GM21576 (cell line): ENCODE data around the gene GNAL.
"Not testable (repeated sequence)": the region's sequence is repeated elsewhere in the genome, so short reads cannot be mapped to it uniquely, and the experiment has no call there.

Experiments used
- ATAC-seq: cut with Tn5 transposase; IDR thresholded peaks from one replicate; pipeline ENCODE4 v1.9.1; 2021; ENCODE audit warnings: mild to moderate bottlenecking, moderate library complexity; ENCODE audit not compliant: unreplicated experiment

GNAL gene

DNA sequence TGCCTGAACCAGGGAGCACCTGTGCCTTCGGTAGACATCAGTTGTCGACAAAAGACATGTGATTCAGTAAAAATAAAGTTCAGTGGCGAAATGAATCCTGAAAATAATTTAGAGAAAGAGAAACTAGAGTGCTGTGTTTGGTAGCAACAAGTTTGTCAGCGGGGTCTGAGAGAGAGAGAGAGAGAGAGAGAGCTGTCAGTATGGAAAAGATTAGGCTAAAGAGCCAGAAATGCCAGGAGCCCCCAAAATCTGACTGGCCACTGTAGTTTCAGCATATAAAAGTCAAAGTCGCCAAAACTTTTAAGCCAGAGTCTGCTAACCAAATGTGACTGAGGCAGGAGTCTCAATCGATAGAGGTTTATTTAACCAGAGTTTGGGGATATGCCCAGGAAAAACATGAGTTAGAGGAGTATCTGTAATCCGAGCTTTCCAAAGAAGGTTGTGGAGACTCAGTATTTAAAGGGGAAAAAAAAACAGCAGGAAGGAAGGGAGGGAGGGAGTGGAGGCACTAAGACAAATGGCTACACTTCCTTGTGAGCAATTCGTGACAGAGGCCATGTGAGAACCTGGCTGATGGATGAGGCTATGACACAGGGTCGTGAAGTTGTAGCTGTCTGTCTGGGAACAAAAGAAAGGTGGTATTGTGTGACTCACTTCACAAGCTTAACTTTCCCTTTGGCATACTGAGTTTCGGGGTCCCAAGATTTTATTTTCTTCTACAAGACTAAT is 20.5 kb upstream of the GNAL start:
- ATAC-seq = no peak

DNA sequence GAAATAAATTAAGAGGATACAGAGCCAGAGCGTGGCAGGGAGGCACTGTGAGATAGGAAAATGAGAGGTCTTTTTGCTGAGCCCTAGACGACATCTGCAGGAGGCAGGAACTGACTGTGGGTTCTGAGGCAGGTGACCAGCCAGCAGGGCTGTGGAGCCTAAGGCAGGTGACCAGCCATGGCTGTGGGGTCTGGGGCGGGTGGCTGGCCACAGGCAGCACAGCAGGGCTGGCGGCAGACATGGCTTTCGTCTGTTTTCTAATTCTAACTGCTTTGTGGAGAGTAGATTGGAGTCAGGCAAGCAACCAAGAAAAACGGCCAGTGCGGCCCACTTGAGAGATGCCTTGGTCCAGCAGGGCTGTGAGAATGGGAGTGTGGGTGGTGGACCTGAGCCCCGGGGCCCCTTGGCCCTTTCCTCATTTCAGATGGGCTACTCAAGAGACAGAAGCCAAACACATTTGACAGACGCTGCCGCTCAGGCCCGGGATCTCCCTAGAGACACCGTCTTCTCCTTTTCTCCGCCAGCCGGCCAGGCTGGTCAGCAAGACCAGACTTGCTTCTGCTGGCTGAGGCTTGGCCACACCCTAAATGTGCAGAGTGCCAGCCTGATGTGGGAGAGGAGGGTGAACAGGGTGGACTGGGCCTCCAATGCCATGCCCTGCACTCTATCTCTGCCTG is 19.7 kb upstream of the GNAL start:
- no peak for ATAC-seq

DNA sequence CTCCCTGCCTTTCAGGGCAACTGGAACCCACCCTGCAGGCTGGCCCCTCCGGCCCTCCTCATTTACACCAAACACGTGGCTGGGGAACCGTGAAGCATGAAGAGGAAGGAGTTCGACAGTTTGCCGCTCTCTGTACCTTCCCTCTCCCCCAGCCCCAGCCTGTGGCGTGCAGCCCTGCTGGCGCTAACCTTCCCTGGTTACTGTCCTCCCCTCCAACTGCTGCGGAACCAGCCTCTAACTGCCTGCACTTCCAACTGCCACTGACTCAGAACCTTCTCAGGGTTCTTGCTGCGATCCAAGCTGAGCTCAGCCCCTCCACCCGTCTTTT is 19.2 kb upstream of the GNAL start:
- ATAC-seq = no peak

DNA sequence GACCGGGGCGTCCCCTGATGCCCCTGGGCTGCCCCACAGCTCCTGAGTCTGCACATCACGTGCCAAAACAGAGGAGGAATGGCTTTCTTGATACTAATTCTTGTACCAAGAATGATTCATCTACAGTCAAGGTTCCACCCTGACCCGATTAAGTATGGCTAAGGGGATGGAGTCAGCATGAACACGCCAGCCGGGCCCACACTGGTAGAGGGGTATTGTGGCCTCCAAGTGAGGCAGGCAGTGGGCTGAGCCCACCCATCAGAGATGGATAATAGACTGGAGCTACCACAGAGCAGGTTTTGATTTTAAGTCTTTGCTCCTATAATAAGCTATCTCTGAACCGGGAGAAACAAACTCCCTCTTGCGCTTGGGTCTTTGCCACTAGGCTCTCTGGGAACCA is 17.9 kb upstream of the GNAL start:
- no peak for ATAC-seq

DNA sequence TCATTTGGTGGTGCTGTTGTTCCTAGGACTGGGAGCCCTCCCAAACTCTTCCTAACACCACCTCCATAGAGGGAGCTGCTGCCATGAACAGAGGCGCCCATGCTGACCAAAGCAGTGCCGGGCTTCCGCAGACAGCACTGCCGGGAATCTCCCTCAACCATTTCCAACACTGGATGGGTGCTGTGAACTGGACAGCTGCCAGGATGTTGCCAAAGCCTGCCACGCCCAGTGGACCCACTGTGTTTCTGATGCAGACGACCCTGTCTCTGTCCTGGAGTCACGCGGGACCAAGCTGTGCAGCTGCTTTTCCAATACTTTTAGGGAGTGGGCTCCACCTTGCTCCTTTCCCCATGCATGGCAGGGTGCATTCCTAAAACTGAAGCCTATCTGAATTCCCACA is 16.9 kb upstream of the GNAL start:
- no peak for ATAC-seq

DNA sequence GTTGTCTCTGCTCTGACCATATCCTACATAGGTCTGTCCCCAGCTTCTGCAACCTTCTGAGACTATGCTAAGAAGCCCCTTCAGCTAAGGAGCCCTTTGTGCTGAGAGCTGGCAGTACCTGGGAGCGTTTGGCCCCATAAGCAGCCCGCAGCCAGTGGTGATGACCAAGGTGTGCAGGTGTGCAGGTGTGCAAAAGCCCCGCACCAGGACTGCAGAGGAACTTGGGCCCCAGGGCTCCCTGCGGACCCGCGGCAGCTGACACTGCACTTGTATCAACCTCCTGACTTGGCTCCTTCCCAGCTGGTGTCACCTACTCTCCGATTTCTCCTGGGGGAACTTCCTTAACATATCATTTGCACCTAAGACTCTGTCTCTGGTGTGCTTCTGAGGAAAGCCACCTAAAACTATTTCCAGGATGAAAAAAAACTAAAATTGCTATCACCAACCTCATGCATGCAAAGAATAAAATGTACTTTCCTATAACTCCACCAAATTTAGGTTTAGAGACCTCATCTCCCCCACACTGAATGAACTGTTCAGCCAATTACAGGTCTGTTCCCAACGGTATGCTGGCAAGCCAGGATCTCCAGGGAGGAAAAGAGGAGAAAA is 16.1 kb upstream of the GNAL start:
- no peak for ATAC-seq

DNA sequence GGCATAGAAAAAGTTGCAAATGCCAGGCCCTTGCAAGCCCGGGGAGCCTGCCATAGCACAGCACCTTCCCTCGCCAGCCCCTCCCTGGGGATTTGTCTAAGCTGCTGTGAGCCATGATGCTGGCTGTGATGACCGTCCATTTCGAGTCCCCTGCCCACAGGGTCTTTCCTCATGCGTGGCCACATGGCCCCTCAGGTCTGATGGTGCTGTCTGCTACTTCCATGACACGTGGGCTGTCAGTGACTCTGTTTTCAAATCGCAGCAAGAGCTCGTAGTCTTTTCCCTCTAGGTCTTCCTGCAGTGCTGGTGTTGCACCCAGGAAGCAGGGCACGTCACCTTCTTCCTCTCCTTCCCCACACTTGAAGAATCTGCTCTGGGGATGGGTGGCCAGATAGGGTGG is 15.5 kb upstream of the GNAL start:
- ATAC-seq = no peak

DNA sequence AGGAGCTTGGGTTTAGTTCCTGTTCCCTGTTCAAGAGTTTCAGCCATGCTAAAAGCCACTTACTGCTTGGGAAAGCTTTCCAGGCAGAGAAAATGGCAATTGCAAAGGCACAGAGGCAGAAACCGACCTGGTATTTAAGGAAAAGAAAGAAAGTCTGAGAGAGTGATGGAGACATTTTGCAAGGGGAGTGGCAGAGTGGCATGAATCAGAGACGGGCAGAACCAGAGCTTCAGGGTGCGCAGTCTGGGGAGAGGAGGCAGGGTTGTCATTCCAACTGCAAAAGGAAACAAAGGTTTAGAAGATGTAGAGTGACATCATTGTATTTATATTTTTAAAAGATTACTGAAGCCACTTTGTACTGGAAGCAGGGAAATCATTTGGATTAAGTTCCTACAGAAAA is 14.9 kb upstream of the GNAL start:
- ATAC-seq = no peak

DNA sequence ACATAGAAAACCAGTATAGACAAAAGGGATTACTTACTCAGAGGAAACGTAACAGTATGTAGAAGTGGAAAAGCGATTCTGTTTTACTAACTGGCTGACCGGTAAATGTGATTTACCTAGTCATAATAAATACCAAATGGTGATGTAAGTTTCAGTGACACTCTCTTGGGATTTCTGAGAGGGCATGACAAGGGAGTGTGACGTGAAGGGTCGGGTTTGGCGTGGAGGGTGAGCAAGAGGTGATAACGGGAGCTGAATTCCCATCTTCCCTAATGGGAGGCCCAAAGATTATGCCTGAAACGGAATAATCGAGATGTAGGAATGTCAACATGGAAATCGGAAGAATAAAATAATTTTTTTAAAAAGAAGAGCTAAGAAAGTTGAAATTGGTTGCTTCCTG is 12.7 kb upstream of the GNAL start:
- no peak for ATAC-seq

DNA sequence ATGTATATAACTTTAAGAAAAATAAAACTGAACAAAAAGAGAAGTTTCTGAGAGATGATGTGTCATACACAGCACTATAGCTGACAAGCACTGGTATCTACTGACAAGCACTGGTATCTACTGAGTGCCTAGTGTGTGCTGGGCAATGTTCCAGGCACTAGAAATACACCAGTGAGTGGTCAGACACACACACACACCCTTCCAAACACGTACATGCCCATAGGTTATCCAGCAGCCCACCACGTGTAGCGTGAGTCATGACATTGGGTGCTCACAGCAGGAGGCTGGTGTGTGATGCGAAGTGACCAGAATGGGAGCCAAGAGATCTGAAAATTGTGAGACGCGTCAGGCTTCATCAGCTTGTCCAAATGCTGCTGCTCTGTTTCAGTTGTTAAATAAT is 12.2 kb upstream of the GNAL start:
- ATAC-seq = no peak

DNA sequence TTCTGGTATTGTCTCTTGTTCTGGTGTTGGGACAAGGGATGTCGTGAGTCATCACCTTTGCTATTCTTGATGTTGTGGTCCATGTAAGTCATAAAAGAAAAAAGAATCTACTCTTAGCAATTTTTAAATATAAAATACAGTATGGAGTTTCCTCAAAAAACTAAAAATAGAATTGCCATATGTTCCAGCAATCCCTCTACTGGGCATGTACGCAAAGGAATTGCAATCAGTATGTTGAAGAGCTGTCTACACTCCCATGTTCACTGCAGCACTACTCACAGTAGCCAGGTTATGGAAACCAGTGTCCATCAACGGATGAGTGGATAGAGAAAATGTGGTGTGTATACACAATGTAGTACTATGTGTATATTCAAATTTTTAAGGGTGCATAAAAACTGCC is 10.9 kb upstream of the GNAL start:
- ATAC-seq = no peak

DNA sequence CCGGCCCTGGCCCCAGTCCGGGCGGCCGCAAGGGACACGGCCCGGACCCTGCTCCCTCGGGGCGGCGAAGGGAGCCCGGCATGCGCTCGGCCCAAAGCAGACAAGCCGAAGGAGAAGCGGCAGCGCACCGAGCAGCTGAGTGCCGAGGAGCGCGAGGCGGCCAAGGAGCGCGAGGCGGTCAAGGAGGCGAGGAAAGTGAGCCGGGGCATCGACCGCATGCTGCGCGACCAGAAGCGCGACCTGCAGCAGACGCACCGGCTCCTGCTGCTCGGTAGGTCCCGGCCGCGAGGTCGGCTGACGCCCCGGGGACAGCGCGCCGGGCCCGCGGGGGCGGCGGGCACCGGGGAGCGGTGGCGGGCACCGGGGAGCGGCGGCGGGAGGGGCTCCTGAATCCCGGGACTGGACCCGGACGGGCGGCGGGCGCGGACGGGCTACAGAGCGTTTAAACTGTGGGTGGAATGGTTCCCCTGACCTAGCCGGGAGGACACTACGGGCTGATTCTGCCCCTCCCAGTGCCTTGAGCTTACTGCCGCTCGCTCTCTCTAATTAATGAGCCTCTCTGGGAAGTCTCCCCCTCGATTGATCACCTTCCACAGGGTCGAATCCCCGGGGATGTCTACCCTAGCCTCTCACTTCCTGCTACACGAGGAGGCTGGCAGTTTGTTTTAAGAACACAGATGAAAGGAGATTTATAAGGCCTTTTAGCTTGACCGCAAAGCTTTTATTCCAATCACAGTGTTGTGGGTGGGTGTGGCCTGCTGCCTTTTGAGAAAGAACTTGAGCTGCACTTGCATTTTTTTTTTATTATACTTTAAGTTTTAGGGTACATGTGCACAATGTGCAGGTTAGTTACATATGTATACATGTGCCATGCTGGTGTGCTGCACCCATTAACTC is 853 bp downstream of the GNAL start:
- peak; percentile 54 for ATAC-seq

DNA sequence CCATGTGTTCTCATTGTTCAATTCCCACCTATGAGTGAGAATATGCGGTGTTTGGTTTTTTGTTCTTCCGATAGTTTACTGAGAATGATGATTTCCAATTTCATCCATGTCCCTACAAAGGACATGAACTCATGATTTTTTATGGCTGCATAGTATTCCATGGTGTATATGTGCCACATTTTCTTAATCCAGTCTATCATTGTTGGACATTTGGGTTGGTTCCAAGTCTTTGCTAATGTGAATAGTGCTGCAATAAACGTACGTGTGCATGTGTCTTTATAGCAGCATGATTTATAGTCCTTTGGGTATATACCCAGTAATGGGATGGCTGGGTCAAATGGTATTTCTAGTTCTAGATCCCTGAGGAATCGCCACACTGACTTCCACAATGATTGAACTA is 1.6 kb downstream of the GNAL start:
- ATAC-seq = not testable (repeated sequence)

DNA sequence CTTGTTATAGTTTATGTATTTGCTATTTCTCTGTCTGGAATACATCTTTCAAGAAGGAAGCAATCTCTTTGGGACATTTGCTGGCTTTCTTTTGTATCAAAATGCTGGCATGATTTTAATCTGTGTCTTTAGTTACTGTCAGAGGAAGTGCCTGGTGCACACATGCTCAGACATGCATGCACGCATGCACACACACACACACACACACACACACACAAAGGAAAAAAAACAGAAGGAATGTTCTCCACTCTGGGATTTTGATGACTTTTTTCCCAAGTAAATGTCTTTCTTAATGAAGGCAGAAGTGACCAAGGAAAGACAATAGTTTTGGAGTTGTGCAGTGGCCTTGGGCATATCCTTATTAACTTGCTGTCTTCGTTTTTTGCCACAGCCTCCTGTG is 6.7 kb downstream of the GNAL start:
- ATAC-seq = no peak

DNA sequence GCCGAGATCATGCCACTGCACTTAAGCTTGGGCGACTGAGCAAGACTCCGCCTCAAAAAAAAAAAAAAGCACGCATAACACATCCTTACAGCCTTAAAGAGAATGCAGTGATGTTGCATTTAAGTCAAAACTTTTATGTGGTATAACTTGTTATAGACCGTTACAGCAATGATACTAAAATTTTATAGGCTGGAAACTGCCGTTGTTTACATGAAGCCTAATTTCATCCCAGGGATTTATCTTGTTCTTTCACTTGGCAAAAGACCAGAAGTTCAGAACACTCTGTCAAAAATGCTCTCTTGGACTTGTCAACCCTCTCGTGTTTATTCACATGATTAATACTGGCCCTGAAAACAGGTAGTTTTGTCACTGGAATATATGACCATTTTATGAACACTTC is 7.4 kb downstream of the GNAL start:
- no peak for ATAC-seq

DNA sequence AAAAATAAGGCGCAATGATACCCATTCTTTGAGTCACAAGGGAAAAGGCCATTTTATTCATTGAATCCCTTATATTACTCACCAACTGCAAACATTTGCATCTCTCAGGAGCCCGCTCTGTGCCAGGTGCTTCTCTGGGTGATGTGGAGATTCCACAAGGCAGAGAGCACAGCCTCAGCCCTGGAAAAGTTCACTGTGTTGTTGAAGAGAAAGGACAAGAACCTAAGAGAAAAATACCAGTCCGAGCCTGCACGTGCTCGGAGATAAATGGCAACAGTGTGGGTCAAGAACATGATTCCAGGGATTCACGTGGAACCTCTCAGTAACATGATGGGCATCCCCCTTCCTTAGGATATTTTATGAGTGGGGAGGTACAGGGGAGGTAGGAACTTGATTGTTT is 11.8 kb downstream of the GNAL start:
- no peak for ATAC-seq

DNA sequence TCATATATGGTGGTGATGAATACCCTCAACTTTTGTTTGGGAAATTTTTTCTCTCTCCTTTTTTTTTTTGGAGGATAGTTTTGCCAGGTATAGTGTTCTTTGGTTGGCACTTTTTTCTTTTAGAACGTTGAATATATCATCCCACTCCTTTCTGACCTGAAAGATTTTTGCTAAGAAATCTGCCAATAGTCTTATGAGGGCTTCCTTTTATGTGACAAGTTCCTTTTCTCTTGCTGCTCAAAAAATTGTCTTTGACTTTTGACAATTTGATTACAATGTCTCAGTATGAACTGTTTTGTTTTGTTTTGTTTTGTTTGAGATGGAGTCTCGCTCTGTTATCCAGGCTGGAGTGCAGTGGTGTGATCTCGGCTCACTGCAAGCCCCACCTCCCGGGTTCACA is 21.5 kb downstream of the GNAL start:
- ATAC-seq = no peak

DNA sequence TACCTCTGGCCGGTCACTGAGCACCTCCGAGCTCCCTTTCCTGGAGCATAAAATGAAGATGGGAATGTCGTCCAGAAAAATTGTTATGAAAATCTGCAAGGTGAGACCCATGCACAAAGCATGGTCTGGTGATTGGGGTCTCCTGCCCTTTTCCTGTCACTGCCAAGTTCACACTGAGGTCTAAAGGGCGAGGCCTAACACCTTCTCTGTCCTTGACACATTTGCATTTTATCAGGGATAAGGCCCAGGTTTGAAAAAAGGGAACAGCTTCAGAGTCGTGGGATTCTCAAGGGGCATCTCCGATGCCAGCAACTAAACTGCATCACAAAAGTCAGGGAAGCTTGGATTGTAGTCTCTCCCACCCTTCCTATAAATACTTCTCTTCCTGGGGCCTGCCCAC is 24.7 kb downstream of the GNAL start:
- ATAC-seq = no peak

DNA sequence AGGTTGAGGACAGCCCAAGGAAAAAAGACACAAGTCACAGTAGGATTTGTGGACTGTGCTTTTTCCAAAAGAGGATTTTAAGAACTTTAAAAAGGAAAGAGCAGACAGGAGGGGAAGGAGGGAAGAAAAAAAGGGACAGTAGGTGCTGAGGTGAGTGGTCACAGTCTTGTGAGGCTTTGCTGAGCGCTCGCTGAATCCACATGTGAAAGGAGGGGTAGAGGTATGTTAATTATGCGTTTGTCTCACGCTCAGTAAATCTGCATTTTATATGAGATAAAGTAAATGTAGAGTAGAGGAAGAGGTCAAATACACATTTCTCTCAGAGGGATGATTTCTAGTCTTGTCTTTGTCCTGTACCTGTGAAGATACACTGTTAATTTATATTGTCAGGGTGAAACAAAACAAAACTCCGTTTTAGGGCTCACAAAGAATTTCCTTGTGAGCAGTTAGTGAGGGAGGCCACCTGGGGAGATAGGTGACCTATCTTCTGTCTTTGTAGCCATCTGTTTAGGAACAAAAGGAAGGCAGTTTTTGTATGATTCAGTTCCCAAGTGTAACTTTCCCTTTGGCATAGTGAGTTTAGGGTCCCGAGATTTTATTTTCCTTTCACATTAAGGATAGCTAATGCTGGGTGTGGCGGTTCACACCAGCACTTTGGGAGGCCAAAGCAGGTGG is 25.3 kb downstream of the GNAL start:
- ATAC-seq = no peak

DNA sequence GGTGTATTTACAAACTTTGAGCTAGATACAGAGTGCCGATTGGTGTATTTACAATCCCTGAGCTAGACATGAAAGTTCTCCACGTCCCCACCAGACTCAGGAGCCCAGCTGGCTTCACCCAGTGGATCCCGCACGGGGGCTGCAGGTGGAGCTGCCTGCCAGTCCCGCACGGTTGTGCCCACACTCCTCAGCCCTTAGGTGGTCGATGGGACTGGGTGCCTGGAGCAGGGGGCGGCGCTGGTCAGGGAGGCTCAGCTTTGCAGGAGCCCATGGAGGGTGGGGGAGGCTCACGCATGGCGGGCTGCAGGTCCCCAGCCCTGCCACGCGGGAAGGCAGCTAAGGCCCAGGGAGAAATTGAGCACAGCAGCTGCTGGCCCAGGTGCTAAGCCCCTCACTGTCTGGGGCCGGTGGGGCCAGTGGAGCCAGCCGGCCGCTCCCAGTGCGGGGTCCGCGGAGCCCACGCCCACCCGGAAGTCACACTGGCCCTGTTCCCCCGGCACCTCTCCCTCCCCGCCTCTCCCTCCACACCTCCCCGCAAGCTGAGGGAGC is 27.8 kb downstream of the GNAL start:
- not testable (repeated sequence) for ATAC-seq

DNA sequence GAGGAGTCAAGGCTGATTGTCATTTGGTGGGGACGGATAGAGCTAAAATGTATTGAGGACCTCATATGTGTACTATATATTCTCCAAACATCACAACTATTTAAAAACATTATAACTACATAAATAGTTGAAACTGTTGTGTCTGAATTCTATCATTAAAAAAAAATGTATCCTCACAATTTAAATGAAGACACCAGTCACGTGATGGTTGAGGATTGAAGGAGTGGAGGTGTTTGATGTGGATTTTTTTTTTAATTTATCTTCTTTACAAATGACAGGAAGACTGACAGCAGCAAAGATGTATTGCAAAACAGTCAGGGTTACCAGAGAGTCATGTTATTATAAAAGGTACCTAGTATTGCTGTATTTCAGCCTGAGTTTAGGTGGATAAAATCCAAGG is 30.0 kb downstream of the GNAL start:
- ATAC-seq = no peak
